ENCODE measurements around the gene PAPSS2. TPM values are rescaled to one million over a fixed set of nuclear protein-coding genes. Genes with fewer than 3 reads are reported as not detected.
A peak's percentile ranks its signal among the peaks of the same experiment; 100 is the strongest.

Gene PAPSS2
- total RNA-seq, 2 donors from 2014 or later: 15.7 to 20.2 TPM

DNA sequence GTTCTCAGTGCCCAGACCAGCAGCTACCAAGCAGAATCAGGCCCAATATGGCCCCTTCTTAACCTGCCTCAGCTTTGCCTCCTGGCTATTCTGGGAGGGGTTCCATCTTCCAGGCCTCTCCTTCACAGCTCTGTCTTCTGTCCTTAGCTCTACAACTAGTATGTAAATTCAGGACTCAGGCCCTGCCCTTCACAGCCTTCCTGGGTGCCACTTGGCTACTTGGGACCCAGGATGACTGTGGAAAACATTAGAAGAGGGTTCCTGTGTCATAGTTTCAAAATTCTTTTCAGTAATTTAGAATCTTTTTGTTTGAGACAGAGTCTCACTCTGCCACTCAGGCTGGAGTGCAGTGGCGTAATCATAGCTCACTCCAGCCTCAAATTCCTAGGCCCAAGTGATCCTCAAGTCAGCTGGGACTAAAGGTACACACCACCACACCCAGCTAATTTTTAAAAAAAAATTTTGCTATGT lies 33.2 kb upstream of the PAPSS2 start:
- H3K9me3 Mint-ChIP-seq: no peaks in the 10 kb centered on the region
- no peaks in the 10 kb centered on the region for H3K4me1 ChIP-seq (ENCODE audit: control insufficient read depth, insufficient read depth, low read length)
- H3K9me3 ChIP-seq (ENCODE audit: control insufficient read depth, low read length): peaks cover 2% of the 10 kb centered on the region
- no peaks in the 10 kb centered on the region for H3K36me3 ChIP-seq (ENCODE audit: control insufficient read depth, insufficient read depth, low read length)
- no peaks in the 10 kb centered on the region for H3K36me3 Mint-ChIP-seq (ENCODE audit: low read depth)
- H3K4me3 ChIP-seq (ENCODE audit: low read length): no peak overlapping the region
- TF ChIP-seq CTCF (conservative IDR thresholded peaks at IDR 0.05): no peak
- WGBS, 2 experiments (ENCODE audit: insufficient coverage in 1 of 2, insufficient read length in 1 of 2): 95% methylated on average over 1 of the region's 1 CpG; no CpG with 5 or more reads in 1 of the 2 experiments
- H3K27me3 ChIP-seq (ENCODE audit: control insufficient read depth, insufficient read depth, low read length, poor library complexity, severe bottlenecking): no peaks in the 10 kb centered on the region
- H3K27me3 Mint-ChIP-seq (ENCODE audit: insufficient read depth): no peaks in the 10 kb centered on the region
- no peak overlapping the region for H3K4me3 Mint-ChIP-seq
- H3K27ac ChIP-seq (ENCODE audit: low read depth, low read length): no peak overlapping the region
- H3K9ac ChIP-seq (ENCODE audit: extremely low read depth, low read length, poor library complexity, severe bottlenecking): no peak overlapping the region
- peaks cover 18% of the 10 kb centered on the region for H3K4me1 Mint-ChIP-seq
- DNase-seq: peak; percentile 66
- H3K27ac Mint-ChIP-seq: peak overlapping the region; percentile 77

GRCh38 chr10:87630171-87630570 lies 29.5 kb upstream of the PAPSS2 start:
- peaks cover 21% of the 10 kb centered on the region for H3K9me3 ChIP-seq (ENCODE audit: control insufficient read depth, low read length)
- 94% methylated on average over 6 to 7 of the region's 7 CpGs for WGBS, 2 experiments (ENCODE audit: insufficient coverage in 1 of 2, insufficient read length in 1 of 2)
- Mint-ChIP-seq H3K27ac (no peak overlapping the region), H3K4me3 (no peak overlapping the region), H3K27me3 (ENCODE audit: insufficient read depth) (no peaks in the 10 kb centered on the region), H3K4me1 (peaks cover 18% of the 10 kb centered on the region), H3K9me3 (peaks cover 18% of the 10 kb centered on the region), H3K36me3 (ENCODE audit: low read depth) (peaks cover 4% of the 10 kb centered on the region)
- H3K4me3 ChIP-seq (ENCODE audit: low read length): no peak overlapping the region
- H3K4me1 ChIP-seq (ENCODE audit: control insufficient read depth, insufficient read depth, low read length): no peaks in the 10 kb centered on the region
- DNase-seq: no peak
- no peak overlapping the region for H3K9ac ChIP-seq (ENCODE audit: extremely low read depth, low read length, poor library complexity, severe bottlenecking)
- H3K27ac ChIP-seq (ENCODE audit: low read depth, low read length): no peak overlapping the region
- no peaks in the 10 kb centered on the region for H3K36me3 ChIP-seq (ENCODE audit: control insufficient read depth, insufficient read depth, low read length)
- H3K27me3 ChIP-seq (ENCODE audit: control insufficient read depth, insufficient read depth, low read length, poor library complexity, severe bottlenecking): no peaks in the 10 kb centered on the region
- no peak for TF ChIP-seq CTCF (conservative IDR thresholded peaks at IDR 0.05)

GRCh38 chr10:87632454-87632853 lies 27.2 kb upstream of the PAPSS2 start:
- Mint-ChIP-seq H3K9me3 (peaks cover 18% of the 10 kb centered on the region), H3K4me1 (peaks cover 27% of the 10 kb centered on the region), H3K27me3 (ENCODE audit: insufficient read depth) (no peaks in the 10 kb centered on the region), H3K36me3 (ENCODE audit: low read depth) (peaks cover 4% of the 10 kb centered on the region), H3K4me3 (no peak overlapping the region), H3K27ac (no peak overlapping the region)
- Histone ChIP-seq H3K27me3 (ENCODE audit: control insufficient read depth, insufficient read depth, low read length, poor library complexity, severe bottlenecking) (no peaks in the 10 kb centered on the region), H3K27ac (ENCODE audit: low read depth, low read length) (no peak overlapping the region), H3K9me3 (ENCODE audit: control insufficient read depth, low read length) (peaks cover 21% of the 10 kb centered on the region), H3K9ac (ENCODE audit: extremely low read depth, low read length, poor library complexity, severe bottlenecking) (no peak overlapping the region), H3K4me1 (ENCODE audit: control insufficient read depth, insufficient read depth, low read length) (peaks cover 4% of the 10 kb centered on the region), H3K36me3 (ENCODE audit: control insufficient read depth, insufficient read depth, low read length) (no peaks in the 10 kb centered on the region), H3K4me3 (ENCODE audit: low read length) (no peak overlapping the region)
- TF ChIP-seq CTCF (conservative IDR thresholded peaks at IDR 0.05): no peak
- no peak for DNase-seq
- 92 to 100% methylated on average over 3 to 4 of the region's 4 CpGs for WGBS, 2 experiments (ENCODE audit: insufficient coverage in 1 of 2, insufficient read length in 1 of 2)

Data from endodermal cell (in vitro differentiated cells).